SK-N-SH treated with all-trans-retinoic acid at 6 μM for 48 hours (cell line): ENCODE measurements around the gene CTSC.

Experiments used
- ATAC-seq: fragments of 200-7000 bp; cut with Tn5 transposase; 3 replicates; pipeline ENCODE4 v1.9.1; 2020; ENCODE audit warnings: mild to moderate bottlenecking, moderate library complexity
- ARNTL ChIP-seq: fragments of 450-650 bp; formaldehyde crosslinking; IDR thresholded peaks from 2 replicates; pipeline ENCODE4 v1.5.0; 2020; ENCODE audit warnings: low read depth, mild to moderate bottlenecking, moderate library complexity, borderline replicate concordance
- BACH2 ChIP-seq: fragments of 250-450 bp; sonication (Bioruptor Pico); IDR thresholded peaks from 2 replicates; pipeline ENCODE4 v1.9.0; 2021; ENCODE audit warnings: mild to moderate bottlenecking, borderline replicate concordance
- CREB5 ChIP-seq: fragments of 250-450 bp; sonication (Bioruptor Pico); IDR thresholded peaks from 2 replicates; pipeline ENCODE4 v1.5.1; 2020; ENCODE audit warnings: low read depth, mild to moderate bottlenecking, moderate library complexity
- CSDC2 ChIP-seq: fragments of 250-450 bp; sonication (Bioruptor Pico); IDR thresholded peaks from 2 replicates; pipeline ENCODE4 v1.5.0; 2020; ENCODE audit warnings: mild to moderate bottlenecking, moderate library complexity
- CSRNP3 ChIP-seq: fragments of 250-450 bp; sonication (Bioruptor Pico); IDR thresholded peaks from 2 replicates; pipeline ENCODE4 v1.5.1; 2021; ENCODE audit warnings: mild to moderate bottlenecking, moderate library complexity
- ESRRG ChIP-seq: fragments of 250-450 bp; sonication (Bioruptor Pico); IDR thresholded peaks from 2 replicates; pipeline ENCODE4 v1.6.1; 2021; ENCODE audit warnings: mild to moderate bottlenecking
- GLIS3 ChIP-seq: fragments of 250-450 bp; sonication (Bioruptor Pico); IDR thresholded peaks from 2 replicates; pipeline ENCODE4 v1.5.0; 2020; ENCODE audit warnings: mild to moderate bottlenecking, moderate library complexity
- ISL1 ChIP-seq: fragments of 250-450 bp; sonication (Bioruptor Pico); IDR thresholded peaks from 2 replicates; pipeline ENCODE4 v2.1.2; 2022; ENCODE audit warnings: mild to moderate bottlenecking, moderate library complexity
- PATZ1 ChIP-seq: fragments of 250-450 bp; sonication (Bioruptor Pico); IDR thresholded peaks from 2 replicates; pipeline ENCODE4 v1.8.0; 2020; ENCODE audit warnings: mild to moderate bottlenecking, moderate library complexity, borderline replicate concordance
- POU6F1 ChIP-seq: fragments of 250-450 bp; sonication (Bioruptor Pico); IDR thresholded peaks from 2 replicates; pipeline ENCODE4 v1.8.0; 2021; ENCODE audit warnings: low read depth, mild to moderate bottlenecking, moderate library complexity, borderline replicate concordance
- PPARA ChIP-seq: fragments of 250-450 bp; sonication (Bioruptor Pico); IDR thresholded peaks from 2 replicates; pipeline ENCODE4 v1.5.0; 2020; ENCODE audit warnings: mild to moderate bottlenecking, borderline replicate concordance
- SNAI2 ChIP-seq: fragments of 250-450 bp; sonication (Bioruptor Pico); IDR thresholded peaks from 2 replicates; pipeline ENCODE4 v1.5.0; 2020; ENCODE audit warnings: mild to moderate bottlenecking, moderate library complexity
- TCF4 ChIP-seq: fragments of 250-450 bp; sonication (Bioruptor Pico); IDR thresholded peaks from 2 replicates; pipeline ENCODE4 v1.8.0; 2021; ENCODE audit warnings: mild to moderate bottlenecking, moderate library complexity, borderline replicate concordance
- TOX ChIP-seq: fragments of 250-450 bp; sonication (Bioruptor Pico); IDR thresholded peaks from 2 replicates; pipeline ENCODE4 v1.8.0; 2021; ENCODE audit warnings: mild to moderate bottlenecking, moderate library complexity, borderline replicate concordance
- TSHZ2 ChIP-seq: fragments of 250-450 bp; sonication (Bioruptor Pico); IDR thresholded peaks from 2 replicates; pipeline ENCODE4 v1.5.0; 2020; ENCODE audit warnings: mild to moderate bottlenecking, moderate library complexity
- ZC3H10 ChIP-seq: fragments of 250-450 bp; sonication (Bioruptor Pico); IDR thresholded peaks from 2 replicates; pipeline ENCODE4 v1.5.1; 2021; ENCODE audit warnings: mild to moderate bottlenecking, moderate library complexity
- ZFP3 ChIP-seq: fragments of 250-450 bp; sonication (Bioruptor Pico); IDR thresholded peaks from 2 replicates; pipeline ENCODE4 v1.5.0; 2020; ENCODE audit warnings: mild to moderate bottlenecking, moderate library complexity
- ZFP30 ChIP-seq: fragments of 450-650 bp; formaldehyde crosslinking; IDR thresholded peaks from 2 replicates; pipeline ENCODE4 v1.5.0; 2022; ENCODE audit warnings: mild to moderate bottlenecking, moderate library complexity
- ZNF565 ChIP-seq: fragments of 450-650 bp; formaldehyde crosslinking; conservative IDR thresholded peaks from 2 replicates; pipeline ENCODE4 v1.5.0; 2020; ENCODE audit warnings: low read depth, mild to moderate bottlenecking, moderate library complexity
- ZNF70 ChIP-seq: fragments of 450-650 bp; formaldehyde crosslinking; IDR thresholded peaks from 2 replicates; pipeline ENCODE4 v1.5.0; 2020; ENCODE audit warnings: mild to moderate bottlenecking, moderate library complexity
- ZNF8 ChIP-seq: fragments of 450-650 bp; formaldehyde crosslinking; IDR thresholded peaks from 2 replicates; pipeline ENCODE4 v1.5.0; 2020; ENCODE audit warnings: mild to moderate bottlenecking, moderate library complexity

Gene CTSC

GRCh38 chr11:88312628-88313027 is 24.9 kb downstream of the CTSC start:
- ATAC-seq: peak; percentile 72
- TF ChIP-seq TSHZ2 (CRISPR knock-in tag) (no peak), PATZ1 (CRISPR knock-in tag) (no peak), ZNF565 (no peak), TOX (CRISPR knock-in tag) (no peak), SNAI2 (CRISPR knock-in tag) (no peak), CREB5 (CRISPR knock-in tag) (no peak), POU6F1 (CRISPR knock-in tag) (no peak), ARNTL (CRISPR knock-in tag) (no peak)

GRCh38 chr11:88310246-88310645 is 27.3 kb downstream of the CTSC start:
- peak; percentile 77 for ATAC-seq
- TF ChIP-seq ISL1 (CRISPR knock-in tag) (peak; percentile 31; the same call in 1 of the 2 replicates), ZC3H10 (CRISPR knock-in tag) (no peak)
- TF ChIP-seq, all 23 proteins: peak for 1

GRCh38 chr11:88308576-88308975 is 29.0 kb downstream of the CTSC start:
- no peak for ATAC-seq
- TF ChIP-seq PPARA (CRISPR knock-in tag) (no peak), TCF4 (CRISPR knock-in tag) (no peak), ZC3H10 (CRISPR knock-in tag) (no peak)

- TF ChIP-seq CSRNP3 (CRISPR knock-in tag) (no peak), CREB5 (CRISPR knock-in tag) (no peak), POU6F1 (CRISPR knock-in tag) (no peak), CSDC2 (no peak), ZNF70 (no peak), ISL1 (CRISPR knock-in tag) (no peak), PPARA (CRISPR knock-in tag) (no peak), ZFP30 (CRISPR knock-in tag) (no peak), ESRRG (no peak), GLIS3 (CRISPR knock-in tag) (no peak), ZC3H10 (CRISPR knock-in tag) (no peak), ZFP3 (no peak), ARNTL (CRISPR knock-in tag) (no peak), PATZ1 (CRISPR knock-in tag) (no peak), BACH2 (CRISPR knock-in tag) (no peak), TCF4 (CRISPR knock-in tag) (no peak), ZNF8 (CRISPR knock-in tag) (no peak)
- TF ChIP-seq, all 23 proteins: peak for 0
- ATAC-seq: no peak
Observed at GRCh38 chr11:88307749-88308425, 29.6 kb downstream of the CTSC start.
